ENCODE data around the gene SYAP1.

- TF ChIP-seq CTCF (optimal IDR thresholded peaks at IDR 0.05 in 1 of 3, IDR thresholded peaks at IDR 0.05 in 1 of 3, conservative IDR thresholded peaks at IDR 0.05 in 1 of 3; ENCODE audit: extremely low read depth in 1 of 3, insufficient read depth in 2 of 3, low read length in 3 of 3), result peak; percentile 49 to 75 (median 69)
- no peak for TF ChIP-seq EZH2 (IDR thresholded peaks at IDR 0.05; ENCODE audit: low read length)
These were observed 24.4 kb downstream of the SYAP1 start for GRCh38 chrX:16743604-16744325.

Measured in keratinocyte (primary cell).